Thoracic aorta (tissue), 2 donors: Measurements from ENCODE around the gene UBE3B. TPM values are rescaled to one million over a fixed set of nuclear protein-coding genes. Genes with fewer than 3 reads are reported as not detected.

Source experiments
- ATAC-seq: fragments of 150-250 bp; one replicate; pipeline ENCODE4 v1.8.0; 2017; ENCODE audit warnings: low read depth; ENCODE audit not compliant: insufficient number of reproducible peaks, low FRiP score
- DNase-seq: peaks from one replicate; pipeline ENCODE4 v3.0.0-alpha.2; 2020; ENCODE audit warnings: low spot score
- H3K27ac ChIP-seq, 2 donors: fragments of 200-600 bp; sonication (generic); 1 replicate in 1 of 2; 2 replicates in 1 of 2; pipeline ENCODE4 v1.5.1; 2016; ENCODE audit warnings: mild to moderate bottlenecking in 2 of 2, moderate library complexity in 2 of 2
- H3K27me3 ChIP-seq: fragments of 200-600 bp; sonication (generic); replicated peaks from 2 replicates; pipeline ENCODE4 v1.6.0; 2016; ENCODE audit warnings: mild to moderate bottlenecking; ENCODE audit not compliant: insufficient read depth
- H3K36me3 ChIP-seq: fragments of 200-600 bp; sonication (generic); one replicate; pipeline ENCODE4 v1.5.1; 2016
- H3K4me1 ChIP-seq, 2 donors: fragments of 200-600 bp; sonication (generic); 1 replicate in 1 of 2; 2 replicates in 1 of 2; pipeline versions ENCODE4 v1.5.1 to v1.6.0; 2016; ENCODE audit warnings: low read depth in 2 of 2, mild to moderate bottlenecking in 1 of 2; ENCODE audit not compliant: control insufficient read depth in 1 of 2
- H3K4me3 ChIP-seq: fragments of 200-600 bp; sonication (generic); 2 replicates; pipeline ENCODE4 v1.5.1; 2016; ENCODE audit warnings: mild to moderate bottlenecking
- H3K9me3 ChIP-seq: fragments of 200-600 bp; sonication (generic); 2 replicates; pipeline ENCODE4 v1.5.1; 2016
- total RNA-seq, 2 donors: library from RNA; depleted of rRNA; stranded (reverse); fragments of >200 nt; gene quantifications; one replicate each; pipeline versions ENCODE4 v1.1.0 to v1.2.3, GENCODE V29; 2016
- TF ChIP-seq, protein P1 (sequence below): fragments of 200-600 bp; sonication (generic); IDR thresholded peaks from one replicate; pipeline ENCODE4 v1.5.1; 2019; ENCODE audit warnings: antibody characterized with exemption

The UBE3B gene
- total RNA-seq, 2 donors from 2014 or later = 41.4 to 75.3 TPM

- ATAC-seq = no peak
- no peak for DNase-seq
- Histone ChIP-seq H3K9me3 (no peaks in the 10 kb centered on the region), H3K27ac (no peak overlapping the region), H3K4me1 (no peaks in the 10 kb centered on the region), H3K36me3 (peaks cover 65% of the 10 kb centered on the region), H3K4me3 (no peak overlapping the region), H3K27me3 (no peaks in the 10 kb centered on the region)
- TF ChIP-seq, protein P1, sequence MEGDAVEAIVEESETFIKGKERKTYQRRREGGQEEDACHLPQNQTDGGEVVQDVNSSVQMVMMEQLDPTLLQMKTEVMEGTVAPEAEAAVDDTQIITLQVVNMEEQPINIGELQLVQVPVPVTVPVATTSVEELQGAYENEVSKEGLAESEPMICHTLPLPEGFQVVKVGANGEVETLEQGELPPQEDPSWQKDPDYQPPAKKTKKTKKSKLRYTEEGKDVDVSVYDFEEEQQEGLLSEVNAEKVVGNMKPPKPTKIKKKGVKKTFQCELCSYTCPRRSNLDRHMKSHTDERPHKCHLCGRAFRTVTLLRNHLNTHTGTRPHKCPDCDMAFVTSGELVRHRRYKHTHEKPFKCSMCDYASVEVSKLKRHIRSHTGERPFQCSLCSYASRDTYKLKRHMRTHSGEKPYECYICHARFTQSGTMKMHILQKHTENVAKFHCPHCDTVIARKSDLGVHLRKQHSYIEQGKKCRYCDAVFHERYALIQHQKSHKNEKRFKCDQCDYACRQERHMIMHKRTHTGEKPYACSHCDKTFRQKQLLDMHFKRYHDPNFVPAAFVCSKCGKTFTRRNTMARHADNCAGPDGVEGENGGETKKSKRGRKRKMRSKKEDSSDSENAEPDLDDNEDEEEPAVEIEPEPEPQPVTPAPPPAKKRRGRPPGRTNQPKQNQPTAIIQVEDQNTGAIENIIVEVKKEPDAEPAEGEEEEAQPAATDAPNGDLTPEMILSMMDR = no peak
Measured at GRCh38 chr12:109513051-109513450, 35.6 kb downstream of the UBE3B start.

- ATAC-seq = no peak
- DNase-seq = no peak
- Histone ChIP-seq H3K36me3 (peaks cover 61% of the 10 kb centered on the region), H3K27ac (no peak overlapping the region), H3K9me3 (no peaks in the 10 kb centered on the region), H3K27me3 (no peaks in the 10 kb centered on the region), H3K4me1 (no peaks in the 10 kb centered on the region), H3K4me3 (no peak overlapping the region)
- TF ChIP-seq, protein P1 = no peak
Measured at GRCh38 chr12:109513977-109514376, 36.5 kb downstream of the UBE3B start.

- Histone ChIP-seq H3K4me1 (no peaks in the 10 kb centered on the region), H3K9me3 (no peaks in the 10 kb centered on the region), H3K36me3 (peaks cover 60% of the 10 kb centered on the region), H3K27me3 (no peaks in the 10 kb centered on the region), H3K27ac (no peak overlapping the region), H3K4me3 (no peak overlapping the region)
- TF ChIP-seq, protein P1 = no peak
- ATAC-seq = no peak
- no peak for DNase-seq
Measured at GRCh38 chr12:109517619-109518018, 40.2 kb downstream of the UBE3B start.

DNA sequence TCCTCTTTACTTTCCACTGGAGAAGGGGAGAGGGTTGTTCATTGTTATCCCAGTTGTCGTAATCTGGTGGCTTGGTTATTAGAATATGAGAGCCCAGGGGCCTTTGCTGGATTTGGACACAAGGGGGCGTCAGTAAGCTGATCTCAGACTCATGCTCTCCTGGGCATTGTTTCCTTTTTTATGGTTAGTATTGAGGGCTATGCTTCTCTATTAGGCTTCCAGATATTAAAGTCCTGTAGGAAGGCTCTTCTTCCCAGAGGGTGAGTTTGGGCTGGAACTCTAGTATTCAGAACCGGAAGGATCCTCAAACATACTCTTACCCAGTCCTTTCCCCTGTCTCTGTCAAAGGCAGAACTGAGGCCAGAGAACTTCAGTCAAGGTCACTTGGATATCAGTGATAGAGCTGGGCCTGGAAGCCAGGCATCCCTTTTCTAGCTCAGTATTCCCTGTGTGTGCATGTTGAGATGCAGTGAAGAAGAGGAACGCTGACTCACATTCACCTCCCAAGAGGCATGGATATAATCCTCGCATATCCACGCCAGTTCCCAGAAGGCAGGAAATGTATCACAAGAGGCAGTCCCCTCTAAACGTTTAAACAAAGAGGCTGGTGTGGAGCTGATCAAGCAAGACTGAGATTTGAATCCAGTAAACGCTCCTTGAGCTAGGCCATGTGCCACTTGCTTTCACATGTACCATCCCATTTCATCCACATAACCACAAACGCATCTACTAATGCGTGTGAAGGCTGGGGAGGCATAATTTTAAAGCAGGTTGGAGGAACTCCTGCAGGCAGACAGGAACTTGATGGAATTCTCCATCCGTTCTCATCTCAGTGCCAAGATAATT lies 41.6 kb downstream of the UBE3B start:
- Histone ChIP-seq H3K27me3 (no peaks in the 10 kb centered on the region), H3K4me1 (no peaks in the 10 kb centered on the region), H3K27ac (no peak overlapping the region), H3K4me3 (no peak overlapping the region), H3K9me3 (no peaks in the 10 kb centered on the region), H3K36me3 (peaks cover 60% of the 10 kb centered on the region)
- TF ChIP-seq, protein P1 = peak; percentile 61
- no peak for ATAC-seq
- no peak for DNase-seq

DNA sequence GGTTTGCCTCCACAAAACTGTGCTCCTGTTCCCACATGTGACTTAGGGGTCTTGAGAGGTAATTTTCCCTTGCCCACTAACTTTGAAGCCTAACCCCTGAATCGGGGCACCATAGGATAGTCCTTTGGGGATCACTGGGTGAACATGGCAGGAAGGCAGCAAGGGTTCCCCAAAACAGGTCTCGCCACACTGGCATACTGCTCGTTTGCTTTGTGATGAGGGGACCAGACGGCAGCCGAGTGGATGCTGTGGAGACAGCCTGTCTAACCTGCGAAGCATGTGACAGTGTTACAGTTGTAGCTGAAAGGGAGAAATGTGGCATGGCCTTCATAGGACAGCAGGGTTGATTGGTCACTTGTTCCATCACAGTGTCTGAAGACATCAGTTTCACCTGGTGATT lies 42.4 kb downstream of the UBE3B start:
- Histone ChIP-seq H3K4me3 (no peak overlapping the region), H3K9me3 (no peaks in the 10 kb centered on the region), H3K27ac (no peak overlapping the region), H3K4me1 (no peaks in the 10 kb centered on the region), H3K36me3 (peaks cover 67% of the 10 kb centered on the region), H3K27me3 (no peaks in the 10 kb centered on the region)
- DNase-seq (no peak), ATAC-seq (no peak)
- TF ChIP-seq, protein P1 = no peak
